Neutrophil (primary cell): ENCODE measurements around the gene POLR1C.

ENCODE experiments used
- H3K27ac ChIP-seq: fragments of 200-600 bp; sonication (generic); 2 replicates; pipeline ENCODE4 v1.5.1; 2016; ENCODE audit warnings: mild to moderate bottlenecking, moderate library complexity
- H3K27me3 ChIP-seq: fragments of 200-600 bp; sonication (generic); 2 replicates; pipeline ENCODE4 v1.6.0; 2016; ENCODE audit warnings: mild to moderate bottlenecking
- H3K36me3 ChIP-seq: fragments of 200-600 bp; sonication (generic); 2 replicates; pipeline ENCODE4 v1.5.1; 2017
- H3K4me1 ChIP-seq, 2 experiments: fragments of 200-600 bp in 1 of 2; sonication (generic) in 1 of 2; 1 replicate in 1 of 2; 2 replicates in 1 of 2; pipeline versions ENCODE4 v1.5.1 to v1.6.1; 2013 to 2016; ENCODE audit warnings: low read depth in 1 of 2, low read length in 1 of 2, mild to moderate bottlenecking in 1 of 2, moderate library complexity in 1 of 2; ENCODE audit not compliant: control insufficient read depth in 1 of 2, insufficient read depth in 1 of 2
- H3K4me3 ChIP-seq, 2 experiments: fragments of 200-600 bp in 1 of 2; sonication (generic) in 1 of 2; 1 replicate in 1 of 2; 2 replicates in 1 of 2; pipeline ENCODE4 v1.5.1; 2013 to 2016; ENCODE audit warnings: low read depth in 1 of 2, low read length in 1 of 2, mild to moderate bottlenecking in 1 of 2, moderate library complexity in 1 of 2
- H3K9me3 ChIP-seq: fragments of 200-600 bp; sonication (generic); 2 replicates; pipeline ENCODE4 v1.5.1; 2016
- CTCF ChIP-seq: fragments of 200-600 bp; sonication (generic); IDR thresholded peaks from 2 replicates; pipeline ENCODE4 v1.5.1; 2016; ENCODE audit warnings: antibody characterized with exemption

The POLR1C gene

GRCh38 chr6:43508481-43509141, 8.3 kb upstream of the POLR1C start:
- peaks cover 40% of the 10 kb centered on the region for H3K27me3 ChIP-seq
- no peak for TF ChIP-seq CTCF
- no peak overlapping the region for H3K27ac ChIP-seq
- H3K4me3 ChIP-seq = no peak overlapping the region
- H3K4me1 ChIP-seq = peaks cover 12 to 23% of the 10 kb centered on the region in 2 experiments
- peaks cover 56% of the 10 kb centered on the region for H3K36me3 ChIP-seq
- H3K9me3 ChIP-seq = no peaks in the 10 kb centered on the region

GRCh38 chr6:43509142-43509983, 7.5 kb upstream of the POLR1C start:
- peak overlapping the region; percentile 61 to 80 for H3K4me3 ChIP-seq

GRCh38 chr6:43509984-43510826, 6.7 kb upstream of the POLR1C start, which contains the start of gene LRRC73:
Gene LRRC73 (minus strand): TSS chr6:43510346. CDS start chr6:43509785, 561 bp downstream.
- Histone ChIP-seq H3K27ac (peak within 1 kb of the TSS; percentile 49), H3K4me1 (peaks cover 24 to 31% of the 10 kb centered on the region in 2 experiments), H3K9me3 (no peaks in the 10 kb centered on the region), H3K36me3 (peaks cover 57% of the 10 kb centered on the region), H3K4me3 (peak within 1 kb of the TSS; percentile 61 to 80), H3K27me3 (peaks cover 40% of the 10 kb centered on the region)
- peak; percentile 36 for TF ChIP-seq CTCF

More at GRCh38 chr6:43509142-43509983, 7.5 kb upstream of the POLR1C start:
- H3K9me3 ChIP-seq = no peaks in the 10 kb centered on the region
- peak overlapping the region; percentile 49 for H3K27ac ChIP-seq
- H3K27me3 ChIP-seq = peaks cover 40% of the 10 kb centered on the region
- no peak for TF ChIP-seq CTCF
- peaks cover 57% of the 10 kb centered on the region for H3K36me3 ChIP-seq
- H3K4me1 ChIP-seq = peaks cover 15 to 24% of the 10 kb centered on the region in 2 experiments

GRCh38 chr6:43510827-43511163, 6.1 kb upstream of the POLR1C start:
- peaks cover 30 to 37% of the 10 kb centered on the region in 2 experiments for H3K4me1 ChIP-seq
- no peak for TF ChIP-seq CTCF
- H3K4me3 ChIP-seq = peak overlapping the region in 1 of 2 experiments; percentile 80
- peaks cover 40% of the 10 kb centered on the region for H3K27me3 ChIP-seq
- H3K9me3 ChIP-seq = no peaks in the 10 kb centered on the region
- H3K36me3 ChIP-seq = peaks cover 57% of the 10 kb centered on the region
- H3K27ac ChIP-seq = peak overlapping the region; percentile 49

GRCh38 chr6:43511824-43512415, 5.0 kb upstream of the POLR1C start:
- no peak for TF ChIP-seq CTCF
- H3K9me3 ChIP-seq = no peaks in the 10 kb centered on the region
- H3K36me3 ChIP-seq = peaks cover 57% of the 10 kb centered on the region
- H3K27ac ChIP-seq = peak overlapping the region; percentile 27
- H3K4me3 ChIP-seq = no peak overlapping the region
- H3K27me3 ChIP-seq = peaks cover 38% of the 10 kb centered on the region
- peaks cover 37 to 40% of the 10 kb centered on the region in 2 experiments for H3K4me1 ChIP-seq
